ENCODE data around the gene LAMC3.

DNA sequence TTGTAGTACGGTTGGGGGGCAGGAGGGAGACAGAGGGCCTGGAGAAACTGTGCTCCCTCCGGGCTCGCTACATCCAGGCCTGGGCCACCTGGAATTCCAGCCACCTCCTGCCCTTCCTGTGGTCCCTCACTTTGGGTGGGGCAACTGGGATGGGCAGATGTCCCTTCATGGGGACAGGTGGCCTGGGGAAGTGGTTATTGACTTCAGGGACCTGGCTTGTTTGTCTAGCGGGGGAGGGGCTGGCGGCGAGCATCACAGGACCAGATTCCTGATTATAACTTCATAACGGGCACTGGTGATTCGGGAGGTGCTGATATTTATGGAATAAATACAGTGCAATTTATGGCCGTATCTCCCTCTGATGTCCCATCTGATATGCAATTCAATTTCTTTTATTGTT lies 20.1 kb upstream of the LAMC3 start:
- TF ChIP-seq ETV5 (CRISPR knock-in tag; IDR thresholded peaks at IDR 0.05; ENCODE audit: low read depth): no peak
- no peak for TF ChIP-seq BACH1 (tag; IDR thresholded peaks at IDR 0.05)
- no peak for TF ChIP-seq NR2C2 (CRISPR knock-in tag; IDR thresholded peaks at IDR 0.05)
- no peak for TF ChIP-seq NR2C2 (tag; IDR thresholded peaks at IDR 0.05)
- TF ChIP-seq, protein P1, sequence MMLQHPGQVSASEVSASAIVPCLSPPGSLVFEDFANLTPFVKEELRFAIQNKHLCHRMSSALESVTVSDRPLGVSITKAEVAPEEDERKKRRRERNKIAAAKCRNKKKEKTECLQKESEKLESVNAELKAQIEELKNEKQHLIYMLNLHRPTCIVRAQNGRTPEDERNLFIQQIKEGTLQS (IDR thresholded peaks at IDR 0.05): no peak
- TF ChIP-seq, protein P1 (CRISPR knock-in tag; conservative IDR thresholded peaks at IDR 0.05): no peak
- TF ChIP-seq, protein P2, sequence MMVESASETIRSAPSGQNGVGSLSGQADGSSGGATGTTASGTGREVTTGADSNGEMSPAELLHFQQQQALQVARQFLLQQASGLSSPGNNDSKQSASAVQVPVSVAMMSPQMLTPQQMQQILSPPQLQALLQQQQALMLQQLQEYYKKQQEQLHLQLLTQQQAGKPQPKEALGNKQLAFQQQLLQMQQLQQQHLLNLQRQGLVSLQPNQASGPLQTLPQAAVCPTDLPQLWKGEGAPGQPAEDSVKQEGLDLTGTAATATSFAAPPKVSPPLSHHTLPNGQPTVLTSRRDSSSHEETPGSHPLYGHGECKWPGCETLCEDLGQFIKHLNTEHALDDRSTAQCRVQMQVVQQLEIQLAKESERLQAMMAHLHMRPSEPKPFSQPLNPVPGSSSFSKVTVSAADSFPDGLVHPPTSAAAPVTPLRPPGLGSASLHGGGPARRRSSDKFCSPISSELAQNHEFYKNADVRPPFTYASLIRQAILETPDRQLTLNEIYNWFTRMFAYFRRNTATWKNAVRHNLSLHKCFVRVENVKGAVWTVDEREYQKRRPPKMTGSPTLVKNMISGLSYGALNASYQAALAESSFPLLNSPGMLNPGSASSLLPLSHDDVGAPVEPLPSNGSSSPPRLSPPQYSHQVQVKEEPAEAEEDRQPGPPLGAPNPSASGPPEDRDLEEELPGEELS (CRISPR knock-in tag; IDR thresholded peaks at IDR 0.05; ENCODE audit: borderline replicate concordance): no peak
- TF ChIP-seq, protein P3, sequence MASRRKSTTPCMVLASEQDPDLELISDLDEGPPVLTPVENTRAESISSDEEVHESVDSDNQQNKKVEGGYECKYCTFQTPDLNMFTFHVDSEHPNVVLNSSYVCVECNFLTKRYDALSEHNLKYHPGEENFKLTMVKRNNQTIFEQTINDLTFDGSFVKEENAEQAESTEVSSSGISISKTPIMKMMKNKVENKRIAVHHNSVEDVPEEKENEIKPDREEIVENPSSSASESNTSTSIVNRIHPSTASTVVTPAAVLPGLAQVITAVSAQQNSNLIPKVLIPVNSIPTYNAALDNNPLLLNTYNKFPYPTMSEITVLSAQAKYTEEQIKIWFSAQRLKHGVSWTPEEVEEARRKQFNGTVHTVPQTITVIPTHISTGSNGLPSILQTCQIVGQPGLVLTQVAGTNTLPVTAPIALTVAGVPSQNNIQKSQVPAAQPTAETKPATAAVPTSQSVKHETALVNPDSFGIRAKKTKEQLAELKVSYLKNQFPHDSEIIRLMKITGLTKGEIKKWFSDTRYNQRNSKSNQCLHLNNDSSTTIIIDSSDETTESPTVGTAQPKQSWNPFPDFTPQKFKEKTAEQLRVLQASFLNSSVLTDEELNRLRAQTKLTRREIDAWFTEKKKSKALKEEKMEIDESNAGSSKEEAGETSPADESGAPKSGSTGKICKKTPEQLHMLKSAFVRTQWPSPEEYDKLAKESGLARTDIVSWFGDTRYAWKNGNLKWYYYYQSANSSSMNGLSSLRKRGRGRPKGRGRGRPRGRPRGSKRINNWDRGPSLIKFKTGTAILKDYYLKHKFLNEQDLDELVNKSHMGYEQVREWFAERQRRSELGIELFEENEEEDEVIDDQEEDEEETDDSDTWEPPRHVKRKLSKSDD (conservative IDR thresholded peaks at IDR 0.05; ENCODE audit: low read length): no peak
- TF ChIP-seq, protein P4, sequence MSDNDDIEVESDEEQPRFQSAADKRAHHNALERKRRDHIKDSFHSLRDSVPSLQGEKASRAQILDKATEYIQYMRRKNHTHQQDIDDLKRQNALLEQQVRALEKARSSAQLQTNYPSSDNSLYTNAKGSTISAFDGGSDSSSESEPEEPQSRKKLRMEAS (CRISPR knock-in tag; IDR thresholded peaks at IDR 0.05): no peak
- TF ChIP-seq, protein P5, sequence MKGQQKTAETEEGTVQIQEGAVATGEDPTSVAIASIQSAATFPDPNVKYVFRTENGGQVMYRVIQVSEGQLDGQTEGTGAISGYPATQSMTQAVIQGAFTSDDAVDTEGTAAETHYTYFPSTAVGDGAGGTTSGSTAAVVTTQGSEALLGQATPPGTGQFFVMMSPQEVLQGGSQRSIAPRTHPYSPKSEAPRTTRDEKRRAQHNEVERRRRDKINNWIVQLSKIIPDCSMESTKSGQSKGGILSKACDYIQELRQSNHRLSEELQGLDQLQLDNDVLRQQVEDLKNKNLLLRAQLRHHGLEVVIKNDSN (CRISPR knock-in tag; IDR thresholded peaks at IDR 0.05): no peak

All from K562 (cell line).